Stimulated activated CD8-positive, alpha-beta memory T cell treated with anti-CD3 and anti-CD28 coated beads, Interleukin-4, amount 100 ng/mL, for 4 hours (primary cell): Measurements from ENCODE around the gene SPDYE16.
"Not testable (repeated sequence)": the region's sequence is repeated elsewhere in the genome, so short reads cannot be mapped to it uniquely, and the experiment has no call there.

Experiments
- DNase-seq, 2 donors: peaks; one replicate each; pipeline ENCODE4 v3.0.0-alpha.2; 2020; ENCODE audit warnings: low read depth in 2 of 2, low spot score in 1 of 2

Gene SPDYE16, protein sequence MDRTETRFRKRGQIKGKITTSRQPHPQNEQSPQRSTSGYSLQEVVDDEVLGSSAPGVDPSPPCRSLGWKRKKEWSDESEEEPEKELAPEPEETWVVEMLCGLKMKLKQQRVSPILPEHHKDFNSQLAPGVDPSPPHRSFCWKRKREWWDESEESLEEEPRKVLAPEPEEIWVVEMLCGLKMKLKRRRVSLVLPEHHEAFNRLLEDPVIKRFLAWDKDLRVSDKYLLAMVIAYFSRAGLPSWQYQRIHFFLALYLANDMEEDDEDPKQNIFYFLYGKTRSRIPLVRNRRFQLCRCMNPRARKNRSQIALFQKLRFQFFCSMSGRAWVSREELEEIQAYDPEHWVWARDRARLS

DNA sequence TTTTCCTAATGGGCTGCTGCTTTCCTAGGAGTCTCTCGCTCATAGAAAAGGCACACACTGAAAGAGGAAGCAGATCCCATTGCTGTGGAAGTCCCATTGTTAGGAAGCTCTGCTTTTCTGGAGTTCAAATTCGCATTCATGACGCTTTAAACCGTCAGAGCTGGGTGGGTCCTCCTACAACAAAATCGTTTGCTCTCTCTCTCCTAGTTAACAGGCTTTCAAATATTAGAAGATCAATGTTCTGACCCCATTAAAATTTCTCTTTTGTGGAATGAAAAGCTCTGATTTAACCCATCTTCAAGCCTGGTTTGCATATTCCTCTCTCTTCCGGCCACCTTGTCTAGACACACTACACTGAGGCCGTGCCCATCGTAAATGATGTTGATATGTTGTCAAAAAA is at the start of gene SPDYE16:
TSS of gene SPDYE16 (minus strand) at position 101 of the 400 bp plus-strand sequence. CDS start 1,838 bp downstream, outside the sequence.
- DNase-seq: not testable (repeated sequence)

DNA sequence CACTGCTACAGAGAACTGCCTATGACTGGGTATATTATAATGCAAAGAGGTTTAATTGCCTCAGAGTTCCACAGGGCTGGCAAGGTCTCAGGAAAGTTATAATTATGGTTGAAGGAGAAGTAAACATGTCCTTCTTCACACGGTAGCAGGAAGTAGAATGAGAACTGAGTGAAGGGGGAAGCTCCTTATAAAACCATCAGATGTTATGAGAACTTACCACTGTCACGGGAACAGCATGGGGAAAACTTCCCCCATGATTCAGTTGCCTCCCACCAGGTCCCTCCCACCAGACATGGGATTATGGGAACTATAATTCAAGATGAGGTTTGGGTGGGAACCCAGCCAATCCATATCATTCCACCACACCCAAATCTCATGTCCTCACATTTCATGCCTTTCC is 49.6 kb upstream of the SPDYE16 start:
- not testable (repeated sequence) for DNase-seq

DNA sequence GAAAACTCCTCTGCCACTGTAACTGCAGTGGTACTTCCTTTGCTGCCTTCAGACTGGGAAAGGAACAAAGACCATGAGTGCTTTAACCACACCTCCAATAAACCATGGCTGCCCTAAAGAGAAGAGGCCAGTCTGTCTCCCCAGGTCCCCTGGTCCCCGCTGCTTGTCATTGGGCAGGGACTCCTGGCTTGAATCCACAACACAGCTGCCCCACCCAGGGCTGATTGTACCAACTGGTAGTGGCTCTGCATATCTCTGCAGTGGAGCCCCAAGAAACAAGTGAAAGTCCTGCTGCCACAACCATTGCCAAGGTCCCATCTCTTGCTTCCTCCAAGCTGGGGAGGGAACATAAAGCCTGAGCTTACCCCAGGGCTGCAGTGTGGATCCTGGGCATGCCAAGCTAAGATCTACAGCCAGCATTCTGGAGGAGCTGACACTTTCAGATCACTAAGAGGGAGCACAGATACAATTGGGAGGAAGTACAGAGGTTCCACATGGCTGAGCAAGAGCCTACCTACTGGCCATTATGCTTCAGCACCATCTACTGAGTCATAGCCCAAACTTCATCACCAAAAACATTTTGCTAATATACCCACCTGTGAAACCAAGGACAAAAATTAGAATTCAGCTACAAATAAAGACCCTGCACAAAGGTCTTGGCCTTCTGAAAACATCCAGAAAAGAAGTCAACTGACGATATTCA is 48.7 kb upstream of the SPDYE16 start:
- DNase-seq: not testable (repeated sequence)

DNA sequence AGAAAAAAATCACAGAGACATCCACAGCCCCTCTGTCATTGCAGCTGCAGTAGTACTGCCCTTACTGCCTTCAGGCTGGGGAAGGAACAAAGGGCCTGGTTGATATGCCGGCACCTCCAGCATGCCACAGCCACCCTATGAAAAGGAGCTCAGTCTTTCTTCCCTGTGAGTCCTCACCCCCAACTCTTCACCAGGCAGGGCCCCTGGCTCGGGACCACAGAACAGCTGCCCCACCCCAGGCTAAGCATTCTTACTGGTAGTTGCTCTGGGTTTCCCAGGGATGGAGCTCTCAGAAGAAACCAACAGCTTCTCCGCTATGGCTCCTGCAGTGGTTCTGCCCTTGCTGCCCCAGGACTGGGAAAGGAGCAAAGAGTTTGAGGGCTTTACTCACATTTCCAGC is 47.9 kb upstream of the SPDYE16 start:
- not testable (repeated sequence) for DNase-seq

DNA sequence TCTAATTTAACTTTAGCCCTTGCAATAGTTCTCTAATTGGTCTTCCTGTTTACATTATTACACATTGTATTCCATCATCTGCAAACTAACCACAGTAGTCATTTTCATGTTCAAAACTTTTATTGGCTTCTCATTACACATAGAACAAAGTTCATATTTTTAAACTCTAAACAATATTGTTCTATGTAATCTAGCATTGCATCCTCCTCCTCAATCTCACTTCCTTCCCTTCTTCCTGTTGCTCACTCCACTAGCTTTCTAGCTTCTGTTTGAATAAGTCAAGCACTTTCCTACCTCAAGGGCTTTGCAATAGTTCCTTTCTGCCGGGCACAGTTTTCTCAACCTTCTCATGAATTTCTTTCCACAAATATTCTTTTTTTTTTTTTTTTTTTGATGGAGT is 45.5 kb upstream of the SPDYE16 start:
- DNase-seq: not testable (repeated sequence)

DNA sequence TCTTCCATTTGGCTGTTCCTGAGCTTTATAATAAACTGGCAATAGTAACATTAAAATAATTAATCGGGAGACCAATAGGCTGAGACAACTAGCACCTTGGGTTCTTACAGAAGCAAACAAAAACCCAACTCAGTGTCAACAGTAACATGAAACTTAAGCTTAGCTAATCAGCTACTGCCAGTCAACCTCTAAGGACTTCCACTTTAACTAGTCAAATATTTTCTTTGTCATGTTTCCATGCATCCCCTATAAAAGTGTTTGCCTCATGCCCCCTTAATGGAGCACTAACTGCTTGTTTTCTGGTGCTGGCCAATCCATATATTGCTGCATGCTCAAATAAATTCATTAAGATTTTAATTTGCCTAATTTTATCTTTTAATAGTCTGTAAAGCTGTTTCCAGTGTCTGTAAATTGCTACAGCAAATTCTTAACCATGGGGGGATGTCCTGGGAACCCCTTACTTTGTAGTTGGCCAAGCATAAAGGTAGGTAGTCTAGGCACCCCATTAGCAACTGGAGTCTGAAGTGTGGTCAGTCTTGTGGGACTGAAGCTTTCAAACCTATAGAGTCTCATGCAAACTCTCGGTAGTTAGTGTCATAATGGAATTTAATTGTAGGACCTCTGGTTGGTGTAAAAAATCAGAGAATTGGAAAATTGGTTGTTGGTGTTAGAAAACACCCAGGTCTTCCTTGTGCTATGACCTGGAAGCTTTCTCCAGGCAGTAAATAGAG is 43.7 kb upstream of the SPDYE16 start:
- not testable (repeated sequence) for DNase-seq

DNA sequence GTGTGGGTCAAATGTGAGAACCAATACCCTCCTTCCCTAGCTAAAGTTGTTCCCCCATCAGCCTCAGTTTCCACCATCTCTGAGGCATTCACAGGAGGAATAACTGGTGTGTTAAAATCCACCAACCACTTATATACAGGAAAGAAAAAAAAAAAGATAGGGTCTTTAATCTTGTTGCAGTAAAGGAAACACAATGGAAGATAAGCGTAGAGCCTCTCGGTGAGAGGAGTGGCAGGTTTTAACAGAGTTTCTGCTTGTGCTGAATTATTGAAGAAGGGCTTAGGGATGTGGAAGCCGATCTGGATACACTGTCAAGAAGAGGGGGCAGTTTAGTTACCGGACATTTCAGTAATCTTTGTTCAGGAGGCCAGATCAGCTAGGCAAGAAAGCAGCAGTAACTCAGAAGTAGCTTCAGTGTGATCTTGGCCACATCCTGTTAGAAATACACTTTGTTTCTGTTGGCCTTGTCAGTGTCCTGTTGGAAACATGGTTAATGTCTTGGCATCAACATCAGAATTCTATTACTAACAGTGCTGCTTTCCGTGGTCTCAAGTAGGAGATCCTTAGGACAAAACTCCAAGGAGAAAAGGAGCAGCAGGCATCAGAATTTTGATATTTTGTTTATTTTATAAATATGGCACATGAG is 40.7 kb upstream of the SPDYE16 start:
- DNase-seq: not testable (repeated sequence)

DNA sequence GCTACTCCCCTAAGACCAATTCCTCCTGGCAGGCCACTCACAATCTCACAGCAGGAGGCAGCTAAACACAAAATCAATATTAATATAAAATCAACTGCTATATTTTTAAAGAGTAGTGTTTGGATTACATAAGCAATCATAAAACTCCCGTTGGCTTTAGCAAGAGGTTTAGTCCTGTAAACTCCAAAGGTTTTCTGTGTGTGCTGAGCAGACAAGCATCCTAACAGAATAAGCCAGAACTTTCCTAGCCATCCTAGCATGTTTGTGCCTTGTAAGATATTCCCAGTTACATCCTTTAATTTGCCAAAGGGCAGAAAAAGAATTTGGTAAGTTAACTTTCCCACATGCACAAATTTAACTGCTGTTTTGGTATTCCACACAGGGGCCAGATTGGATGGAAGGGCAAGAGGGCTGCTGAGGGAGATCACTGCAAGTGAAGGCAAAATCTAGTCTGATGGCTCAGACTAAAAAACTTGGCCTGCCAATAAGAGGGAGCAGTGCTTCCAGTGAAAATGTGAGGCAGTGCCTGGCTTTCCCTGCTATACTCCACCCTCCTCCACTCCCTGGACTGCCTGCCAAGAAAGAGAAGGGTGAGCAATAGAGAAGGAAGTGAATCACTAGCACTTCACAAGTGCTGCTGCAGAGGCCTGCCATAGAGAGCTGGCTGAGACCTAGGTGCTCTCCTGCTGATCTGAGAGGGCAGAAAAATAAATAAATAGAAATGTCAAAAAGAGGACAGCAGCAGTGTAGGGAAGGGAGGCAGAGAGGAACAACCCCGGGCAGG is 39.9 kb upstream of the SPDYE16 start:
- not testable (repeated sequence) for DNase-seq

DNA sequence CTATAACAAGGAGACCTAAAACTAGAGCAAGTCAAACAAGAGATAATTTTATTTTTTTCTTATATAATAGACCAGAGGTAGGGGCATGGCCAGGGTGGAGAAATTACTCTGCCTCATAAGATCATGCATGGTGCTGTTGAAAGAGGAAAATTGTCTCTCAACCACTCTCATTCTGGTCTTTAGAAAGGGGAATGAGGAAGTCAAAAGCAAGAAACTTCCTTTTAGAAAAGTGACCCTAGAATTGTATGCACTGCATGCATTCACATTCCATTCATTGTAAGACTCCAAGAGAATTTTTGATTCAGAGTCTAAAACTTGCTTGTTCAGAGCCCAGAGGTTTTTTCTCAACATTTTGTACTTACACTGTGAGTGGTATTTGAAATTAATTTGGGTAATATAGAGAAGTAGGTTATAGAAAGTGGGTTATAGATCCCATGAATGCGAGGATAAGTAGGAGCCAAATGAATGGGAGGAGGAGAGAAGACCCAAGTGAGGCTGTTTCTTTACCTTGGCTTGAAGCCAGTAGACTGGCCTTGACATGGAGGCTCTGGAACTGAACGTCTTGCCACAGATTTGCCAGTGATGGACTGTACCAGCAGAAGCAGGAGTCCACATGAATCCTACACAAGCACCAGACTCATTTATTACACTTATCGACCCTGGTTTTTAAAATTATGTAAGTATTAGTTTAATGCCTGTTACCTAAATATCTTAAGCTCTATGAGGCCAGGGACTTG is 33.0 kb upstream of the SPDYE16 start:
- DNase-seq: not testable (repeated sequence)

DNA sequence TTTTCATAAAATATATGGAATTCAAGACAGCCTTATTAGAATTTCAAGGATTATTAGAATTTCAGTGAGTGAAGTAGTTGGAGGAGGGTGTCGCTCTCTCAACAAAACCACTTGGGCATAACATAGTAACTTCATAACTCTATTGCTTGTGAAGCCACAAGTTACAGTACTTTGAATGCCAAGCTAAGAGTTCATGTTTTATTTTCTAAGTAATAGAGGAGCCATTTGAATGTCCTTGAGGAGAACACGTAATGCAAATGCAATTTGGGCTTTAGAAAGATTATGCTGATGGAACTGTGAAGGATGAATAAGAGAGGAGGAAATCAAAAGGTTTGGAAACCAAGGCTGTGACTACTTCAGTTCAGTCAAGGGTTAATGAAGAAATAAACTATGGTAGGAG is 32.3 kb upstream of the SPDYE16 start:
- DNase-seq: not testable (repeated sequence)

DNA sequence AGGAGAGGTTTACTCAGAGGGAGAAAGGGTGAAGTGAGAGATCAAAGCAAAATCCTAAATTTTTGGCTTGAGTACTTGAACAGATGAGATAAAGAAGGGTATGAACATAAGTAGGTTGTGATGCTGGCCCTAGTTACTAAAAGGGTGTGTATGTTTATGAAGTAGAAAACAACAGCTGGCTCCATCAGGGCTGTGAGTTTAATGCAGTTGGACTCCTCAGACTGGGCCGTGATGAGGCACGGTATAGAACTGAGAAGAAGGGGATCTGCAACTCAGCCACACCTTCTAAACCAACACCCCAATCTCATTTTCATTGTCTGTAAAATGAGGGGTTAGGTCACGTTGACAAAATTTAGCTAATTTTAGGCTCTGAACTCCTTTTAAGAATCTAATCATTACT is 29.2 kb upstream of the SPDYE16 start:
- not testable (repeated sequence) for DNase-seq

DNA sequence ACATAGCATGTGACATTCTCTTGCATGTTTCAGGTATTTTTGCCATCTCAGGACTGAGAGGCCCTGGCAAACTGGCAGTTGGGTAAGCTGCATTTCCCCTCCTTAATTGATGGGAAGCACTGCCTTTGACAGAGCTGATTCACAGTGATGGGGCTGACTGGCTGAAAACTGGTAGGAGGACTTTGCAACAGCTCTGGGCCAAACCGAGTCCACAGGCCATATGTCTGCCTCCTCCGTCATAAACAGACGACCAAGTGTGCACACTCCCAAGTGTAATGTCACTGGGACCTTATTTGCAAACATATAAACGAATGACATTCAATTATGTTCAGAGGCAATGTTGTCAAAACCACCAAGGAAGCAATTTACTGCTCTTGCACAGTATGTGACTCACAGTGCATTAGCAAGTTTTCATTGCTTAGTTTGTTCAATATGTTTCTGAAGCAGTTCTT is 27.3 kb upstream of the SPDYE16 start:
- not testable (repeated sequence) for DNase-seq

DNA sequence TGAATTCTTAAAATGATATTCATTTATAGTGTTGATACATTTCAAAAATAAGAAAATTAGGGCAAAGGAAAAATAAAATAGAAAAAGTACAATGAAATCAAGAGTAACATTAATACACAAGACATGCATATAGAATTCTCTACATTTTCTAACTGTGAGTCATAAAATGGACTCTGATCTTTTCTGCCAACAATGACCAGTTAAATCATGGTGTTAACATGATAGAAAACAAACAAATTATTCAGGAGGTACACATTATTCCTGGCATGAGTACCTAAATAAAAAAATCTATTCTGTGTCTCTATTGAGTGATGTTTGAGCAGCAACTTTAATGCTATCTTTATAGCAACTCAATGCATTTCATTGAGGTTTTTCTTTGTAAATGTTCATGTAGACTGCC is 25.6 kb upstream of the SPDYE16 start:
- not testable (repeated sequence) for DNase-seq

DNA sequence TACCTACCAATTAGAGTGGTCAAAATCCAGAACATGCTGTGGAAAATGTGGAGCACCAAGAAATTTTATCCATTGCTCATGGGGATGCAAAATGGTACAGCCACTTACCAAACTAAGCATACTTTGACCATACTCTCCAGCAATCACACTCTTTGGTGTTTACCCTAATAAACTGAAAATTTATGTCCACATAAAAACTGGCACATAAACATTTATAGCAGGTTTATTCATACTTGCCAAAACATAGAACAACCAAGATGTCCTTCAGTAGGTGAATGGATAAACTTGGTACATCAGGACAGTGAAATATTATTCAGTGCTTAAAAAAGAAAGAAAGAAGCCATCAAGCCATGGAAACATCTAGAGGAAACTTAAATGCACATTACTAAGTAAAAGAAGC is 24.7 kb upstream of the SPDYE16 start:
- DNase-seq: not testable (repeated sequence)

DNA sequence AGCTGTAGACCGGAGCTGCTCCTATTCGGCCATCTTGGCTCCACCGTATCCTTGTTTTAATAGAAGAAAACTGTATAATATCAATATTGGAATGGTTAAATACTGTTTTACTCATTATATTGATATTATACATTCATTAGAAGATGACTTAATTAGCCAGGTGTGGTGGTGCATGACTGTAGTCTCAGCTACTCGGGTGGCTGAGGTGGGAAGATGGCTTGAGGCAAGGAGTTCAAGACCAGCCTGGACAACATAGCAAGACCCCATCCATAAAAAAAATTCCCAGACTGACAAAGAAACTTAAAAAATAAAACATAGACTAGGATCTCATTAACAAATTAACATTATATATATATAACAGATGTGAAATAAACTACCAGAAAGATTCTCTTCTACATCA is 24.2 kb upstream of the SPDYE16 start:
- DNase-seq: not testable (repeated sequence)

DNA sequence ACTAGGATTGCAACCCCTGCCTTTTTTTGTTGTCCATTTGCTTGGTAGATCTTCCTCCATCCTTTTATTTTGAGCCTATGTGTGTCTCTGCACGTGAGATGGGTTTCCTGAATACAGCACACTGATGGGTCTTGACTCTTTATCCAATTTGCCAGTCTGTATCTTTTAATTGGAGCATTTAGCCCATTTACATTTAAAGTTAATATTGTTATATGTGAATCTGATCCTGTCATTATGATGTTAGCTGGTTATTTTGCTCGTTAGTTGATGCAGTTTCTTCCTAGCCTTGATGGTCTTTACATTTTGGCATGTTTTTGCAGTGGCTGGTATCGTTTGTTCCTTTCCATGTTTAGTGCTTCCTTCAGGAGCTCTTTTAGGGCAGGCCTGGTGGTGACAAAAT is 21.9 kb upstream of the SPDYE16 start:
- DNase-seq: not testable (repeated sequence)

DNA sequence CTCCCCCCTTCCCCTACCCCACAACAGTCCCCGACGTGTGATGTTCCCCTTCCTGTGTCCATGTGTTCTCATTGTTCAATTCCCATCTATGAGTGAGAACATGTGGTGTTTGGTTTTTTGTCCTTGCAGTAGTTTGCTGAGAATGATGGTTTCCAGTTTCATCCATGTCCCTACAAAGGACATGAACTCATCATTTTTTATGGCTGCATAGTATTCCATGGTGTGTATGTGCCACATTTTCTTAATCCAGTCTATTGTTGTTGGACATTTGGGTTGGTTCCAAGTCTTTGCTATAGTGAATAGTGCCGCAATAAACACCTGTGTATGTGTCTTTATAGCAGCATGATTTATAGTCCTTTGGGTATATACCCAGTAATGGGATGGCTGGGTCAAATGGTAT is 18.2 kb upstream of the SPDYE16 start:
- not testable (repeated sequence) for DNase-seq

DNA sequence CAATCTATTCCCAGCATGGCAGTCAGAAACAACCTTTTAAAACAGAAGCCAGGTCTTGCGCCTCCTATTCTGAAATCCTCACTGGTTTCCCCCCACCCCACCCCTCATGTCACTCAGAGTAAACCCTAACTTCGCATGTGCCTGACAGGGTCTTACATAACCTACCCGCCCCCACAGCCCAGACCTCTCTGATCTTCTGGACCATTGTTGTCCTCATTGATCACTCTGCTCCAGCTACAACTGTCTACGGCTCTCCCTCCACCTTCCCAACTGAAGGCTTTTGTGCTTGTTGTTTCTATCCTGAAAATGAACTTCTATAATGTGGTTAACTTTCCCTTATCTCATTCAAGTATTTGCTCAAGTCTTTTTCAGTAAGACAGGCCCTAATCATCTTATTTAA is 17.1 kb upstream of the SPDYE16 start:
- not testable (repeated sequence) for DNase-seq

DNA sequence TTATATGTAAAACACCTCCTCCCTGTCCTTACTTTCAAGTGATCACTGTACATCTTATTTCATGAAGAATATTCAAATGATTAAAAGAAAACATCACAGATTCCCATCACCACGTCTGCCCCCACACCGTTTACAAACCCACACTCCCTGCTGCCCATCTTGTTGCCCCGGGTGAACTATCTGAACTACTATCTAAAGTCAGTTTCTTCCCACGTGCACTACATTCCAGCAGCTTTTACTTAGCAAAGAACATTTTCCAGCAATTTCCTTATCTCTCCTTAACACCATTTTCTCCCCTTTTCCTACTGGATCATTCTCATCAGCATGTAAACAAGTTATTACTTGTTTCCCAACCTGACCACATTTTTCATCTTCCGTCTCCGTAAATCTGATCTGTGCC is 16.6 kb upstream of the SPDYE16 start:
- DNase-seq: not testable (repeated sequence)

DNA sequence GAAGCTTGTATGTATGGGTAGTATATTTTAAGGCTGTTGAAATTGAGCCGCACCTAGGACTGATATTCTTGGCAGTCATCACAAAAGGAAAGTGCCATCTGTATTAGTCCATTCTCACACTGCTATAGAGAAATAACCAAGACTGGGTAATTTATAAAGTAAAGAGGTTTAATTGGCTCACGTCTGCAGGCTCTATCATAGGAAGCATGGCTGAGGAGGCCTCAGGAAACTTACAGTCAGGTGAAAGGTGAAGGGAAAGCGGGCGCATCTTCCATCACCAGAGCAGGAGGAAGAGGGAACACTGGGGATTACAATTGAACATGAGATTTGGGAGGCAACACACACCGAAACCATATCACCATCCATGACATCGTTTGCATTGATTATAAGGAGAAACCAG is 8.9 kb upstream of the SPDYE16 start:
- not testable (repeated sequence) for DNase-seq
